ENCODE results near the gene MTAP.
"Not testable (repeated sequence)": the region's sequence is repeated elsewhere in the genome, so short reads cannot be mapped to it uniquely, and the experiment has no call there.

DNA sequence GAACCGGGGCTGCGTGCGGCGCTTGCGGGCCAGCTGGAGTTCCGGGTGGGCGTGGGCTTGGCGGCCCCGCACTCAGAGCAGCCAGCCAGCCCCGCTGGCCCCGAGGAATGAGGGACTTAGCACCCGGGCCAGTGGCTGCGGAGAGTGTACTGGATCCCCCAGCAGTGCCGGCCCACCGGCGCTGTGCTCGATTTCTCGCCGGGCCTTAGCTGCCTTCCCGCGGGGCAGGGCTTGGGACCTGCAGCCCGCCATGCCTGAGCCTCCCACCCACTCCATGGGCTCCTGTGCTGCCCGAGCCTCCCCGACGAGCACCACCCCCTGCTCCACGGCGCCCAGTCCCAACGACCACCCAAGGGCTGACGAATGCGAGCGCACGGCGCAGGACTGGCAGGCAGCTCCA lies 156.8 kb downstream of the MTAP start:
- TF ChIP-seq, protein P1, sequence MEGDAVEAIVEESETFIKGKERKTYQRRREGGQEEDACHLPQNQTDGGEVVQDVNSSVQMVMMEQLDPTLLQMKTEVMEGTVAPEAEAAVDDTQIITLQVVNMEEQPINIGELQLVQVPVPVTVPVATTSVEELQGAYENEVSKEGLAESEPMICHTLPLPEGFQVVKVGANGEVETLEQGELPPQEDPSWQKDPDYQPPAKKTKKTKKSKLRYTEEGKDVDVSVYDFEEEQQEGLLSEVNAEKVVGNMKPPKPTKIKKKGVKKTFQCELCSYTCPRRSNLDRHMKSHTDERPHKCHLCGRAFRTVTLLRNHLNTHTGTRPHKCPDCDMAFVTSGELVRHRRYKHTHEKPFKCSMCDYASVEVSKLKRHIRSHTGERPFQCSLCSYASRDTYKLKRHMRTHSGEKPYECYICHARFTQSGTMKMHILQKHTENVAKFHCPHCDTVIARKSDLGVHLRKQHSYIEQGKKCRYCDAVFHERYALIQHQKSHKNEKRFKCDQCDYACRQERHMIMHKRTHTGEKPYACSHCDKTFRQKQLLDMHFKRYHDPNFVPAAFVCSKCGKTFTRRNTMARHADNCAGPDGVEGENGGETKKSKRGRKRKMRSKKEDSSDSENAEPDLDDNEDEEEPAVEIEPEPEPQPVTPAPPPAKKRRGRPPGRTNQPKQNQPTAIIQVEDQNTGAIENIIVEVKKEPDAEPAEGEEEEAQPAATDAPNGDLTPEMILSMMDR (IDR thresholded peaks at IDR 0.05; ENCODE audit: low read length), result not testable (repeated sequence)
- not testable (repeated sequence) for TF ChIP-seq EZH2phosphoT487 (IDR thresholded peaks at IDR 0.05; ENCODE audit: low read length)

Measured in MM.1S (cell line).